Articular chondrocyte of knee joint (primary cell): ENCODE measurements around the gene CGGBP1. TPM values are rescaled to one million over a fixed set of nuclear protein-coding genes. Genes with fewer than 3 reads are reported as not detected.

ENCODE experiments used
- total RNA-seq: library from RNA; depleted of rRNA; stranded (reverse); fragments of >200 nt; gene quantifications from 2 replicates; pipeline ENCODE4 v1.2.3, GENCODE V29; 2012

Gene CGGBP1, protein sequence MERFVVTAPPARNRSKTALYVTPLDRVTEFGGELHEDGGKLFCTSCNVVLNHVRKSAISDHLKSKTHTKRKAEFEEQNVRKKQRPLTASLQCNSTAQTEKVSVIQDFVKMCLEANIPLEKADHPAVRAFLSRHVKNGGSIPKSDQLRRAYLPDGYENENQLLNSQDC
- 86.2 and 86.8 TPM in 2 replicates for total RNA-seq

GRCh38 chr3:88058581-88059379 lies at the start of gene CGGBP1, which contains the start of gene ZNF654:
TSS of gene CGGBP1 (minus strand) at chr3:88059005. CDS start at chr3:88055976, 3,029 bp downstream.
TSS of gene ZNF654 (plus strand) at chr3:88059255. CDS start at chr3:88059320, 65 bp downstream.

Other genes with a start within 250 kb of the CGGBP1 start
- 29.5 and 37.3 TPM in 2 replicates for gene ZNF654, start 250 bp upstream of the CGGBP1 start, total RNA-seq
- gene C3orf38, start 91.0 kb upstream of the CGGBP1 start, total RNA-seq = 40.6 and 48.9 TPM in 2 replicates